ENCODE data around the gene F13A1.
"Not testable (repeated sequence)": the region's sequence is repeated elsewhere in the genome, so short reads cannot be mapped to it uniquely, and the experiment has no call there.

F13A1 gene

GRCh38 chr6:6317386-6317785 is 3.1 kb downstream of the F13A1 start:
- DNase-seq, result no peak

GRCh38 chr6:6315660-6316059 is 4.8 kb downstream of the F13A1 start:
- no peak for DNase-seq

- no peak for DNase-seq
Measured at GRCh38 chr6:6314596-6314995, 5.9 kb downstream of the F13A1 start.

- DNase-seq, result no peak
Measured at GRCh38 chr6:6312901-6313441, 7.5 kb downstream of the F13A1 start.

- DNase-seq, result no peak
Measured at GRCh38 chr6:6305575-6305974, 14.9 kb downstream of the F13A1 start.

- DNase-seq, result not testable (repeated sequence)
Measured at GRCh38 chr6:6300383-6300782, 20.1 kb downstream of the F13A1 start.

- no peak for DNase-seq
Measured at GRCh38 chr6:6293317-6293716, 27.1 kb downstream of the F13A1 start.

GRCh38 chr6:6287415-6287814 is 33.0 kb downstream of the F13A1 start:
- DNase-seq, result no peak

GRCh38 chr6:6285679-6286078 is 34.8 kb downstream of the F13A1 start:
- no peak for DNase-seq

GRCh38 chr6:6284221-6284966 is 36.1 kb downstream of the F13A1 start:
- DNase-seq, result no peak

- DNase-seq, result no peak
Measured at GRCh38 chr6:6283746-6284145, 36.7 kb downstream of the F13A1 start.

- DNase-seq, result no peak
Measured at GRCh38 chr6:6282716-6283115, 37.7 kb downstream of the F13A1 start.

GRCh38 chr6:6277413-6277812 is 43.0 kb downstream of the F13A1 start:
- DNase-seq, result no peak

- no peak for DNase-seq
Measured at GRCh38 chr6:6270948-6271535, 49.4 kb downstream of the F13A1 start.

GRCh38 chr6:6260196-6260722 is 60.2 kb downstream of the F13A1 start:
- DNase-seq, result no peak

- no peak for DNase-seq
Measured at GRCh38 chr6:6256886-6257285, 63.6 kb downstream of the F13A1 start.

- DNase-seq, result no peak
Measured at GRCh38 chr6:6256259-6256658, 64.2 kb downstream of the F13A1 start.

GRCh38 chr6:6251555-6252280 is 68.7 kb downstream of the F13A1 start:
- no peak for DNase-seq

GRCh38 chr6:6248651-6249050 is 71.8 kb downstream of the F13A1 start:
- DNase-seq, result no peak

GRCh38 chr6:6246544-6246943 is 73.9 kb downstream of the F13A1 start:
- no peak for DNase-seq

- no peak for DNase-seq
Measured at GRCh38 chr6:6244624-6245023, 75.8 kb downstream of the F13A1 start.

GRCh38 chr6:6243846-6244245 is 76.6 kb downstream of the F13A1 start:
- no peak for DNase-seq
